NT2/D1 (cell line): Measurements from ENCODE around the gene TNFRSF13B.
"Not testable (repeated sequence)": the region's sequence is repeated elsewhere in the genome, so short reads cannot be mapped to it uniquely, and the experiment has no call there.

Experiments used
- DNase-seq: peaks from one replicate; pipeline ENCODE4 v3.0.0-alpha.2; 2011; ENCODE audit warnings: low read depth, low spot score
- H3K27me3 ChIP-seq: 2 replicates; pipeline ENCODE4 v1.6.0; 2011; ENCODE audit warnings: mild to moderate bottlenecking; ENCODE audit not compliant: insufficient read length, insufficient read depth
- H3K36me3 ChIP-seq: 2 replicates; pipeline ENCODE4 v1.6.1; 2011; ENCODE audit warnings: mild to moderate bottlenecking, low read length, mixed read lengths; ENCODE audit not compliant: insufficient read depth, insufficient read length
- H3K4me1 ChIP-seq: 2 replicates; pipeline ENCODE4 v1.5.1; 2011; ENCODE audit not compliant: insufficient read depth, insufficient read length
- H3K4me3 ChIP-seq: 2 replicates; pipeline ENCODE4 v1.5.1; 2011; ENCODE audit warnings: low read depth; ENCODE audit not compliant: insufficient read length
- H3K9ac ChIP-seq: 2 replicates; pipeline ENCODE4 v1.6.0; 2011; ENCODE audit warnings: low read depth; ENCODE audit not compliant: insufficient read length
- H3K9me3 ChIP-seq: 2 replicates; pipeline ENCODE4 v1.5.1; 2011; ENCODE audit warnings: mild to moderate bottlenecking, low read length; ENCODE audit not compliant: insufficient read depth
- SUZ12 ChIP-seq: IDR thresholded peaks from 2 replicates; pipeline ENCODE4 v1.6.1; 2011; ENCODE audit not compliant: insufficient read length, insufficient read depth; ENCODE audit errors: extremely low read depth
- YY1 ChIP-seq: IDR thresholded peaks from 2 replicates; pipeline ENCODE4 v1.6.1; 2011; ENCODE audit not compliant: insufficient read length, insufficient read depth
- ZNF274 ChIP-seq: IDR thresholded peaks from 2 replicates; pipeline ENCODE4 v1.6.1; 2011; ENCODE audit warnings: mild to moderate bottlenecking, low read depth, low read length

The TNFRSF13B gene

GRCh38 chr17:16905593-16906191 is 66.2 kb downstream of the TNFRSF13B start:
- H3K4me1 ChIP-seq, result no peaks in the 10 kb centered on the region
- TF ChIP-seq SUZ12 (no peak), ZNF274 (no peak), YY1 (no peak)
- no peak overlapping the region for H3K9ac ChIP-seq
- no peak overlapping the region for H3K4me3 ChIP-seq
- DNase-seq, result no peak
- no peaks in the 10 kb centered on the region for H3K36me3 ChIP-seq
- H3K9me3 ChIP-seq, result no peaks in the 10 kb centered on the region
- no peaks in the 10 kb centered on the region for H3K27me3 ChIP-seq

- not testable (repeated sequence) for H3K4me1 ChIP-seq
Observed at GRCh38 chr17:16903070-16903469, 68.8 kb downstream of the TNFRSF13B start.

GRCh38 chr17:16900288-16900882 is 71.5 kb downstream of the TNFRSF13B start:
- Histone ChIP-seq H3K4me3 (no peak overlapping the region), H3K9ac (no peak overlapping the region), H3K36me3 (no peaks in the 10 kb centered on the region), H3K4me1 (no peaks in the 10 kb centered on the region), H3K27me3 (no peaks in the 10 kb centered on the region), H3K9me3 (no peaks in the 10 kb centered on the region)
- DNase-seq, result no peak
- TF ChIP-seq ZNF274 (no peak), YY1 (no peak), SUZ12 (no peak)

More at GRCh38 chr17:16903070-16903469, 68.8 kb downstream of the TNFRSF13B start:
- not testable (repeated sequence) for H3K27me3 ChIP-seq, H3K9ac ChIP-seq, H3K9me3 ChIP-seq, H3K4me3 ChIP-seq, H3K36me3 ChIP-seq, DNase-seq

GRCh38 chr17:16897211-16897896 is 74.6 kb downstream of the TNFRSF13B start:
- not testable (repeated sequence) for H3K4me1 ChIP-seq, H3K4me3 ChIP-seq, DNase-seq

GRCh38 chr17:16896235-16896634 is 75.7 kb downstream of the TNFRSF13B start:
- H3K36me3 ChIP-seq, DNase-seq, H3K27me3 ChIP-seq, H3K9ac ChIP-seq, H3K4me3 ChIP-seq, H3K4me1 ChIP-seq, H3K9me3 ChIP-seq: not testable (repeated sequence)

More at GRCh38 chr17:16897211-16897896, 74.6 kb downstream of the TNFRSF13B start:
- H3K9ac ChIP-seq, H3K9me3 ChIP-seq, H3K27me3 ChIP-seq, H3K36me3 ChIP-seq: not testable (repeated sequence)

- not testable (repeated sequence) for H3K4me3 ChIP-seq, DNase-seq, H3K27me3 ChIP-seq, H3K36me3 ChIP-seq, H3K4me1 ChIP-seq, H3K9ac ChIP-seq, H3K9me3 ChIP-seq
Observed at GRCh38 chr17:16893527-16893926, 78.4 kb downstream of the TNFRSF13B start.

- H3K9ac ChIP-seq, H3K27me3 ChIP-seq, H3K9me3 ChIP-seq, H3K4me1 ChIP-seq, H3K4me3 ChIP-seq, H3K36me3 ChIP-seq, DNase-seq: not testable (repeated sequence)
Observed at GRCh38 chr17:16892876-16893454, 79.0 kb downstream of the TNFRSF13B start.

- H3K9me3 ChIP-seq, result no peaks in the 10 kb centered on the region
- H3K4me3 ChIP-seq, result no peak overlapping the region
- H3K9ac ChIP-seq, result no peak overlapping the region
- TF ChIP-seq ZNF274 (no peak), YY1 (no peak), SUZ12 (no peak)
- H3K27me3 ChIP-seq, result no peaks in the 10 kb centered on the region
- DNase-seq, result no peak
- H3K4me1 ChIP-seq, result no peaks in the 10 kb centered on the region
- H3K36me3 ChIP-seq, result no peaks in the 10 kb centered on the region
Observed at GRCh38 chr17:16889088-16889465, 82.8 kb downstream of the TNFRSF13B start.
